ENCODE data around the gene ANKRD2.

DNA sequence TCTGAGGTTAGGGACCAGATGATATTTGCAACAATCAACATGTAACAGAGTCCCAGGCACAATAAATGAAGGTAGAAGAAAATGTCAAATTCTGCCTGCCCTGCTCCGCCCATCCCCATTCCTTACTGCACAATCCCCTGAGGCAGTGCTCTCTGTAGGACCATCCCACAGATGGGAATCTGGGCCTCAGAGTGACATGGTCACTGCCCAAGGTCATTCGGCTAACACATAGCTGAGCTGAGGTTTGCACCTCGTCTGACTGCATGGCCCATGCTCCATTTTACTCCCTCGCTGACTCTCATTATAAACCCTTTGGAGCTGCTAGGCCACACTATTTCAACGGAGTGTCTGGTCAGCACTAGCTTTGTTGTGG, 12.8 kb downstream of the ANKRD2 start:
- TF ChIP-seq, protein P1, sequence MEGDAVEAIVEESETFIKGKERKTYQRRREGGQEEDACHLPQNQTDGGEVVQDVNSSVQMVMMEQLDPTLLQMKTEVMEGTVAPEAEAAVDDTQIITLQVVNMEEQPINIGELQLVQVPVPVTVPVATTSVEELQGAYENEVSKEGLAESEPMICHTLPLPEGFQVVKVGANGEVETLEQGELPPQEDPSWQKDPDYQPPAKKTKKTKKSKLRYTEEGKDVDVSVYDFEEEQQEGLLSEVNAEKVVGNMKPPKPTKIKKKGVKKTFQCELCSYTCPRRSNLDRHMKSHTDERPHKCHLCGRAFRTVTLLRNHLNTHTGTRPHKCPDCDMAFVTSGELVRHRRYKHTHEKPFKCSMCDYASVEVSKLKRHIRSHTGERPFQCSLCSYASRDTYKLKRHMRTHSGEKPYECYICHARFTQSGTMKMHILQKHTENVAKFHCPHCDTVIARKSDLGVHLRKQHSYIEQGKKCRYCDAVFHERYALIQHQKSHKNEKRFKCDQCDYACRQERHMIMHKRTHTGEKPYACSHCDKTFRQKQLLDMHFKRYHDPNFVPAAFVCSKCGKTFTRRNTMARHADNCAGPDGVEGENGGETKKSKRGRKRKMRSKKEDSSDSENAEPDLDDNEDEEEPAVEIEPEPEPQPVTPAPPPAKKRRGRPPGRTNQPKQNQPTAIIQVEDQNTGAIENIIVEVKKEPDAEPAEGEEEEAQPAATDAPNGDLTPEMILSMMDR (IDR thresholded peaks at IDR 0.05; ENCODE audit: borderline replicate concordance, extremely low read depth, low read length, poor library complexity, severe bottlenecking): no peak
- no peak for TF ChIP-seq EZH2 (IDR thresholded peaks at IDR 0.05; ENCODE audit: borderline replicate concordance, low read depth, low read length, severe bottlenecking)

Measured in DND-41 (cell line).